ENCODE results near the gene RSPO4. TPM values are rescaled to one million over a fixed set of nuclear protein-coding genes. Genes with fewer than 3 reads are reported as not detected.

Gene RSPO4
- total RNA-seq, 2 experiments from 2014 or later, result not detected

DNA sequence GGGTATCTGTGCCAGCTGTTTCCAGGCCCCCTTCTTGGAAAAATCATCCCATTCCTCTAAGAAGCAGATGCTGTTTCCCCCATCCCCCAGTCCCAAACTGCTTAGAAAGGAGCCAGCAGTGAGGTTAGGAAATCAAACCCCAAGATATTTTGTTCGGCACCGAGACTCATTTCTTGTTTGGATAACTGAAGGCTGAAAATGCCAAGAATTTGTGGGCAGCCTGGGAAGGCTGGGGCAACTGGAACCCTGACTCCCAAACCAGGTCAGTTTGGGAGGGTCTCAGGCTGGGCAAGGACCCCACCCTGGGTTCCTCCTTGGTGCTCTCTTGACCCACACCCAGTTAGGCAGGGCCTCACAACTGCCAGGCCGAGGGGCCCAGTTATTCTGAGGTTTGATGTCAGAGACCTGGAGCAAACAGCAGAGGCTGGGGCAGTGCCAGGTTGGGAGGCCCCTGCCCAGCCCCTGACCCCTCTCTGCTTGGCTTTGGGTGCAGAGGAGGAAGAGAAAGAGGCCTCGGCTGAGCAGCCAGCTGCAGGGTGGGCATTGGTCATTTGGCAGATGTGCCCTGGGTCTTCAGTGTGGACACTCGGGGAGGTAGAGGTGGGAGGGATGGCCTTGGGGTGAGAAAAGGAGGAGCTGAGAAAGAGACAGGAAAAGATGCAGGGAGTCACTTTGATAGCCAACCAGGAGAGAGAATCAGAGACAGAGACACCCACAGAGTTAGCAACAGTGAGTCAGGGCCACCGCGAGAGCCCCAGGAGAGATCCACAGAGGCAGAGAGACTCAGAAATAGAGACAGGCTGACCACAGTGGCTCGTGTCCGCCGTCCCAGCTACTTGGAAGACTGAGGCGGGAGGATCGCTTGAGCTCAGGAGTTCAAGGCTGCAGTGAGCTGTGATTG is 91.0 kb downstream of the RSPO4 start:
- no peak overlapping the region for H2AFZ ChIP-seq (ENCODE audit: low read length)
- TF ChIP-seq, protein P1, sequence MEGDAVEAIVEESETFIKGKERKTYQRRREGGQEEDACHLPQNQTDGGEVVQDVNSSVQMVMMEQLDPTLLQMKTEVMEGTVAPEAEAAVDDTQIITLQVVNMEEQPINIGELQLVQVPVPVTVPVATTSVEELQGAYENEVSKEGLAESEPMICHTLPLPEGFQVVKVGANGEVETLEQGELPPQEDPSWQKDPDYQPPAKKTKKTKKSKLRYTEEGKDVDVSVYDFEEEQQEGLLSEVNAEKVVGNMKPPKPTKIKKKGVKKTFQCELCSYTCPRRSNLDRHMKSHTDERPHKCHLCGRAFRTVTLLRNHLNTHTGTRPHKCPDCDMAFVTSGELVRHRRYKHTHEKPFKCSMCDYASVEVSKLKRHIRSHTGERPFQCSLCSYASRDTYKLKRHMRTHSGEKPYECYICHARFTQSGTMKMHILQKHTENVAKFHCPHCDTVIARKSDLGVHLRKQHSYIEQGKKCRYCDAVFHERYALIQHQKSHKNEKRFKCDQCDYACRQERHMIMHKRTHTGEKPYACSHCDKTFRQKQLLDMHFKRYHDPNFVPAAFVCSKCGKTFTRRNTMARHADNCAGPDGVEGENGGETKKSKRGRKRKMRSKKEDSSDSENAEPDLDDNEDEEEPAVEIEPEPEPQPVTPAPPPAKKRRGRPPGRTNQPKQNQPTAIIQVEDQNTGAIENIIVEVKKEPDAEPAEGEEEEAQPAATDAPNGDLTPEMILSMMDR (conservative IDR thresholded peaks at IDR 0.05; ENCODE audit: low read length), result no peak
- no peak for TF ChIP-seq EZH2phosphoT487 (IDR thresholded peaks at IDR 0.05; ENCODE audit: borderline replicate concordance, low read depth, low read length)
- no peak overlapping the region for H3K27ac ChIP-seq (ENCODE audit: low read depth, low read length, poor library complexity, severe bottlenecking)
- H3K4me2 ChIP-seq (ENCODE audit: low read length), result no peak overlapping the region
- no peaks in the 10 kb centered on the region for H3K9me3 ChIP-seq (ENCODE audit: low read length)
- intact Hi-C loops (cut with micrococcal nuclease; ENCODE audit: unreplicated experiment), result no loop called here
- H3K4me1 ChIP-seq (ENCODE audit: insufficient read depth, low read length, poor library complexity, severe bottlenecking), result no peaks in the 10 kb centered on the region
- no peaks in the 10 kb centered on the region for H3K79me2 ChIP-seq (ENCODE audit: insufficient read depth, low read depth, low read length)
- H3K4me3 ChIP-seq (ENCODE audit: low read depth, low read length, poor library complexity, severe bottlenecking), result no peak overlapping the region
- CTCF ChIA-PET (ENCODE audit: unreplicated experiment), result no interaction called here
- H3K36me3 ChIP-seq (ENCODE audit: insufficient read depth, low read length), result no peaks in the 10 kb centered on the region
- no peak for DNase-seq (ENCODE audit: low spot score)
- no peaks in the 10 kb centered on the region for H3K9me2 ChIP-seq (ENCODE audit: insufficient read depth, low read length)
- no TSS peak for BruUV-seq (replicated peaks)
- POLR2A ChIA-PET, result no interaction called here
- H4K20me1 ChIP-seq (ENCODE audit: insufficient read depth, low read length), result no peaks in the 10 kb centered on the region

DNA sequence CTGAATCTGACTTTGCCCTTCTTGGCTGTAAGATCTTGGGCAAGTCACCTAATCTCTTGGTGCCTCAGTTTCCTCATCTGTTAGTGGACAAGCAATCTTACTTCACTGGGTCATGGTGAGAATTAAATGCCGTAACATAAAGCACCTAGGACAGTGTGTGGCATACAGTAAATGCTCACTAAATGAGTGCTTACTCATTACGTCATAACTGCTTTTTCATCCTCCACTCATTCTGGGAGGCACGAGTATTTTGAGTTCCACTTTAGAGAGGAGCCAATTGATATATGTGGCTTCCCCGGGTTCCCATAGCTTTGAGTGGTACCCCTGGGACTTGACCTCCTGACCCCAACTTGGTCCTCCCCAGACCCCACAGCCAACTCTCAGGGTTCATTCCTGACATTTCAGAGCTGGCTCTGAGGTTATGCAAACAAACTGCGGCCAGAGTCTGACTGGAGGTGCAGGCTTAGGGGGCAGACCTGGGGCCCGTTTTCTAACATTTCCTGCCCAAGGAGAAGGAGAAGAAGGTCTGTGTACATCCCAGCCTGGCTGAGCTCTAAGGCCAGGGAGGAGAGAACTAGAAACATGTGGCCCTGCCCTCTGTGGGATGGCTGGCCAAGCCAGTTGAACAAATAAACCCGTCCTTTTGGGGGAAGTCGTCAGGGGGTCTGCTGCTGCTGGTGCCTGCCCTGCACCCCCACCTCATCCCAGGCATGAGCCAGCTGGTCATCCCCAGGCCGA is 91.8 kb downstream of the RSPO4 start:
- Histone ChIP-seq H3K27ac (ENCODE audit: low read depth, low read length, poor library complexity, severe bottlenecking) (no peak overlapping the region), H4K20me1 (ENCODE audit: insufficient read depth, low read length) (no peaks in the 10 kb centered on the region), H3K4me3 (ENCODE audit: low read depth, low read length, poor library complexity, severe bottlenecking) (no peak overlapping the region), H3K4me2 (ENCODE audit: low read length) (no peak overlapping the region), H3K4me1 (ENCODE audit: insufficient read depth, low read length, poor library complexity, severe bottlenecking) (no peaks in the 10 kb centered on the region), H3K36me3 (ENCODE audit: insufficient read depth, low read length) (no peaks in the 10 kb centered on the region), H3K9me2 (ENCODE audit: insufficient read depth, low read length) (no peaks in the 10 kb centered on the region), H3K79me2 (ENCODE audit: insufficient read depth, low read depth, low read length) (no peaks in the 10 kb centered on the region), H2AFZ (ENCODE audit: low read length) (no peak overlapping the region), H3K9me3 (ENCODE audit: low read length) (no peaks in the 10 kb centered on the region)
- POLR2A ChIA-PET, result no interaction called here
- no peak for TF ChIP-seq EZH2phosphoT487 (IDR thresholded peaks at IDR 0.05; ENCODE audit: borderline replicate concordance, low read depth, low read length)
- TF ChIP-seq, protein P1 (conservative IDR thresholded peaks at IDR 0.05; ENCODE audit: low read length), result no peak
- DNase-seq (ENCODE audit: low spot score), result no peak
- CTCF ChIA-PET (ENCODE audit: unreplicated experiment), result no interaction called here
- BruUV-seq (replicated peaks), result no TSS peak
- intact Hi-C loops (cut with micrococcal nuclease; ENCODE audit: unreplicated experiment), result no loop called here

DNA sequence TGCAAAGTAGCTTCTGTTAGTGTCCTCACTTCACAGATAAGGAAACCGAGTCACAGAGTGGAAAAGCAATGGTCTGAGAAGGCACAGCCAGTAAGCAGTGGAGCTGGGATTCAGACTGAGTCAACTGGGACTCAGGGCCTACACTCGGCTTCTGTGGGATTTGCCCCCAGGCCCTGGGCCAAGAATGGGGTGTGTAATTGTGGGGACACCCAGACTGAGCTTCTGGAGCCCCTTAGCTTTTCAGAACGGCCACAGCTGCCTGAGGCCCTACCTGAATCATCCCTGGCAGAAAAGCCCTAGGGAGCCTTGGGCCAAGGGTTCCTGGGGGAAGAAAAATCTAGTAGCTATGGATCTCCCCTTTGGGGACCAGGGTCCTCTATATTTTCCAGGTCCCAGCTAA is 92.5 kb downstream of the RSPO4 start:
- BruUV-seq (replicated peaks), result no TSS peak
- POLR2A ChIA-PET, result no interaction called here
- H3K4me1 ChIP-seq (ENCODE audit: insufficient read depth, low read length, poor library complexity, severe bottlenecking), result no peaks in the 10 kb centered on the region
- intact Hi-C loops (cut with micrococcal nuclease; ENCODE audit: unreplicated experiment), result no loop called here
- H3K4me3 ChIP-seq (ENCODE audit: low read depth, low read length, poor library complexity, severe bottlenecking), result no peak overlapping the region
- no peaks in the 10 kb centered on the region for H3K9me2 ChIP-seq (ENCODE audit: insufficient read depth, low read length)
- no peak for DNase-seq (ENCODE audit: low spot score)
- H3K36me3 ChIP-seq (ENCODE audit: insufficient read depth, low read length), result no peaks in the 10 kb centered on the region
- no peak overlapping the region for H3K4me2 ChIP-seq (ENCODE audit: low read length)
- no peaks in the 10 kb centered on the region for H3K9me3 ChIP-seq (ENCODE audit: low read length)
- TF ChIP-seq, protein P1 (conservative IDR thresholded peaks at IDR 0.05; ENCODE audit: low read length), result no peak
- no peak for TF ChIP-seq EZH2phosphoT487 (IDR thresholded peaks at IDR 0.05; ENCODE audit: borderline replicate concordance, low read depth, low read length)
- H3K27ac ChIP-seq (ENCODE audit: low read depth, low read length, poor library complexity, severe bottlenecking), result no peak overlapping the region
- CTCF ChIA-PET (ENCODE audit: unreplicated experiment), result no interaction called here
- no peak overlapping the region for H2AFZ ChIP-seq (ENCODE audit: low read length)
- H3K79me2 ChIP-seq (ENCODE audit: insufficient read depth, low read depth, low read length), result no peaks in the 10 kb centered on the region
- H4K20me1 ChIP-seq (ENCODE audit: insufficient read depth, low read length), result no peaks in the 10 kb centered on the region

Data from OCI-LY7 (cell line).